SK-N-SH (cell line): ENCODE results near the gene ANKFN1. TPM values are rescaled to one million over a fixed set of nuclear protein-coding genes. Genes with fewer than 3 reads are reported as not detected.

Experiments used
- CTCF ChIA-PET: fragments of 300-600, 350-600 bp; formaldehyde crosslinking; extraction: SDS; loops from one replicate; lab custom pipeline; 2021; lab: Yijun Ruan, JAX
- POLR2A ChIA-PET: fragments of 350-600 bp; sonication (Branson Sonifier 250); formaldehyde crosslinking; extraction: SDS; loops from one replicate; lab custom pipeline; 2020; ENCODE audit warnings: antibody characterized with exemption, inconsistent platforms; lab: Yijun Ruan, JAX
- DNase-seq: peaks from one replicate; pipeline ENCODE4 v3.0.0; 2012
- H2AFZ ChIP-seq: fragments of 200-600 bp; sonication (generic); 2 replicates; pipeline ENCODE4 v1.8.1; 2016; ENCODE audit warnings: antibody characterized with exemption, mild to moderate bottlenecking, low read depth
- H3F3A ChIP-seq: fragments of 200-600 bp; sonication (generic); replicated peaks from 2 replicates; pipeline ENCODE3; 2016; ENCODE audit warnings: antibody characterized with exemption, mild to moderate bottlenecking; ENCODE audit not compliant: insufficient read depth
- H3K27ac ChIP-seq, 2 experiments: fragments of 200-500 bp in 1 of 2; fragments of 200-600 bp in 1 of 2; sonication (Bioruptor generic) in 1 of 2; sonication (generic), shearing (Covaris generic) in 1 of 2; 2 replicates each; pipeline versions ENCODE4 v1.5.1 to v1.6.1; 2014 to 2016; ENCODE audit warnings: low read depth in 2 of 2, inconsistent platforms in 1 of 2, low read length in 1 of 2, mild to moderate bottlenecking in 1 of 2, mixed read lengths in 1 of 2
- H3K27me3 ChIP-seq: fragments of 200-600 bp; sonication (generic), shearing (Covaris generic); 2 replicates; pipeline ENCODE4 v1.6.1; 2016; ENCODE audit warnings: mixed run types; ENCODE audit not compliant: insufficient read depth
- H3K36me3 ChIP-seq, 2 experiments: fragments of 200-500 bp in 1 of 2; fragments of 200-600 bp in 1 of 2; sonication (Bioruptor generic) in 1 of 2; sonication (generic) in 1 of 2; replicated peaks in 1 of 2; 2 replicates each; pipeline versions ENCODE3 to v1.5.1; 2014 to 2016; ENCODE audit warnings: low read length in 1 of 2, mild to moderate bottlenecking in 1 of 2; ENCODE audit not compliant: insufficient read depth in 2 of 2, control insufficient read depth in 1 of 2
- H3K4me1 ChIP-seq, 2 experiments: fragments of 200-500 bp in 1 of 2; fragments of 200-600 bp in 1 of 2; sonication (Bioruptor generic) in 1 of 2; sonication (generic), shearing (Covaris generic) in 1 of 2; 2 replicates each; pipeline versions ENCODE4 v1.5.1 to v1.6.1; 2014 to 2016; ENCODE audit warnings: low read depth in 1 of 2, low read length in 1 of 2, mixed run types in 1 of 2; ENCODE audit not compliant: insufficient read depth in 2 of 2, control insufficient read depth in 1 of 2
- H3K4me2 ChIP-seq: fragments of 200-600 bp; sonication (generic), shearing (Covaris generic); 2 replicates; pipeline ENCODE4 v1.6.1; 2017; ENCODE audit warnings: mixed run types
- H3K4me3 ChIP-seq, 2 experiments: fragments of 200-500 bp in 1 of 2; fragments of 200-600 bp in 1 of 2; sonication (Bioruptor generic) in 1 of 2; sonication (generic), shearing (Covaris generic) in 1 of 2; 2 replicates each; pipeline versions ENCODE4 v1.5.1 to v1.8.1; 2014 to 2016; ENCODE audit warnings: low read depth in 2 of 2, inconsistent platforms in 1 of 2, low read length in 1 of 2, mild to moderate bottlenecking in 1 of 2, mixed read lengths in 1 of 2, moderate library complexity in 1 of 2
- H3K79me2 ChIP-seq: fragments of 200-600 bp; sonication (generic); 2 replicates; pipeline ENCODE4 v1.8.1; 2017; ENCODE audit warnings: mild to moderate bottlenecking; ENCODE audit not compliant: insufficient read depth
- H3K9ac ChIP-seq: fragments of 200-600 bp; sonication (generic); 2 replicates; pipeline ENCODE4 v1.6.1; 2017; ENCODE audit warnings: mixed run types
- H3K9me2 ChIP-seq: fragments of 200-600 bp; sonication (generic); 2 replicates; pipeline ENCODE4 v1.6.1; 2017; ENCODE audit warnings: mixed run types
- H3K9me3 ChIP-seq: fragments of 200-600 bp; sonication (generic); 2 replicates; pipeline ENCODE4 v1.6.1; 2017; ENCODE audit warnings: mixed run types, mild to moderate bottlenecking, moderate library complexity
- H4K20me1 ChIP-seq: fragments of 200-600 bp; sonication (generic); 2 replicates; pipeline ENCODE4 v1.6.1; 2017; ENCODE audit warnings: mild to moderate bottlenecking, mixed run types; ENCODE audit not compliant: insufficient read depth
- JUND ChIP-seq: IDR thresholded peaks from 2 replicates; pipeline ENCODE4 v1.4.0; 2012
- NFIC ChIP-seq: IDR thresholded peaks from 2 replicates; pipeline ENCODE4 v1.4.0; 2012; ENCODE audit warnings: borderline replicate concordance
- NRF1 ChIP-seq: IDR thresholded peaks from 2 replicates; pipeline ENCODE4 v1.6.1; 2012; ENCODE audit warnings: low read depth, mild to moderate bottlenecking, low read length
- RFX5 ChIP-seq: IDR thresholded peaks from 2 replicates; pipeline ENCODE4 v1.6.1; 2012; ENCODE audit warnings: mild to moderate bottlenecking, improper control_type of control experiment, low read length
- RXRA ChIP-seq: IDR thresholded peaks from 2 replicates; pipeline ENCODE4 v1.4.0; 2012; ENCODE audit warnings: low read depth, mild to moderate bottlenecking, borderline replicate concordance
- SMC3 ChIP-seq: IDR thresholded peaks from 2 replicates; pipeline ENCODE4 v1.6.1; 2012; ENCODE audit warnings: low read depth, low read length, improper control_type of control experiment
- TEAD4 ChIP-seq: IDR thresholded peaks from 2 replicates; pipeline ENCODE4 v1.4.0; 2012; ENCODE audit warnings: mild to moderate bottlenecking, borderline replicate concordance; ENCODE audit not compliant: insufficient read depth
- YY1 ChIP-seq: IDR thresholded peaks from 2 replicates; pipeline ENCODE4 v1.4.0; 2012; ENCODE audit warnings: low read depth, mild to moderate bottlenecking
- WGBS: methylation state at CpG from one replicate; pipeline ENCODE4 v1.1.6; 2017; ENCODE audit warnings: low lambda C conversion rate; 5-methylcytosine and 5-hydroxymethylcytosine counted together
- polyA plus RNA-seq, 3 experiments: library from polyadenylated mRNA; depleted of rRNA; stranded (reverse); fragments of >200 nt; gene quantifications; 2 replicates each; pipeline ENCODE4 v1.2.3, GENCODE V29; 2012
- TF ChIP-seq, protein P1 (sequence below): IDR thresholded peaks from 2 replicates; pipeline ENCODE4 v1.6.1; 2012; ENCODE audit warnings: mild to moderate bottlenecking, low read depth, low read length, moderate library complexity
- TF ChIP-seq, protein P2 (sequence below): IDR thresholded peaks from 2 replicates; pipeline ENCODE4; 2012
- TF ChIP-seq, protein P3 (sequence below): fragments of 150-350 bp; IDR thresholded peaks from 2 replicates; pipeline ENCODE4 v1.6.1; 2017; ENCODE audit warnings: antibody characterized with exemption, low read length, low read depth, borderline replicate concordance

Gene ANKFN1
- polyA plus RNA-seq, 1 of the 3 experiments (the other 2 are of a cell fraction): 0.07 TPM

DNA sequence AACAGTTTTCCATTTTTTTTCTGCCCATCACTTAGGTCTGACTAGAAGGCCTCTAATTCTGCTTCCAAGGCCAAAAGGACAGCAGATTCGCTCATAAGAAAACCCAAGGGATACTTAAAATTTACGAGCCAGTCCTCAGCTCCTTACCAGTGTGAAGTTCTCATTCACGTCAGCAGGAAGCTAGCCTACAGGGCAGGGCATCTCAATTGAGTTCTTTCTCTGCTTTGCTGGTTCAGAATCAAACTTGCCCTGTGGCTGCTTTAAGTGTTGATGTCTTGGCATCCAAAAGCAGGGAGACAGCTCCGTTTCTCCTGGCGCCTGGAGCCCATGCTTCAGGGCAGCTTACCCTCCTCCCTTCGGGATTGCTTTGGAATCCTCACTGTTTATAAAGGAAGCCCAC is 136.0 kb downstream of the ANKFN1 start:
- H4K20me1 ChIP-seq: no peaks in the 10 kb centered on the region
- peak overlapping the region; percentile 74 for H3K4me2 ChIP-seq
- H3K9me2 ChIP-seq: no peaks in the 10 kb centered on the region
- CTCF ChIA-PET: interaction anchor here (1.2 kb wide), 1 partner anchor 11 kb away, joined by 3 read pairs; no protein-coding TSS in a partner anchor
- POLR2A ChIA-PET: no interaction called here
- no peaks in the 10 kb centered on the region for H3K36me3 ChIP-seq
- H3K9ac ChIP-seq: no peak overlapping the region
- no peak for DNase-seq
- no peaks in the 10 kb centered on the region for H3K27me3 ChIP-seq
- H2AFZ ChIP-seq: peak overlapping the region; percentile 94
- peaks cover 29% of the 10 kb centered on the region for H3F3A ChIP-seq
- no peaks in the 10 kb centered on the region for H3K9me3 ChIP-seq
- WGBS: 51% methylated on average over 6 of the region's 6 CpGs
- no peak for TF ChIP-seq TEAD4
- TF ChIP-seq NFIC: no peak
- TF ChIP-seq RFX5: no peak
- no peak for TF ChIP-seq SMC3
- TF ChIP-seq RXRA: no peak
- no peak for TF ChIP-seq NRF1
- TF ChIP-seq, protein P1, sequence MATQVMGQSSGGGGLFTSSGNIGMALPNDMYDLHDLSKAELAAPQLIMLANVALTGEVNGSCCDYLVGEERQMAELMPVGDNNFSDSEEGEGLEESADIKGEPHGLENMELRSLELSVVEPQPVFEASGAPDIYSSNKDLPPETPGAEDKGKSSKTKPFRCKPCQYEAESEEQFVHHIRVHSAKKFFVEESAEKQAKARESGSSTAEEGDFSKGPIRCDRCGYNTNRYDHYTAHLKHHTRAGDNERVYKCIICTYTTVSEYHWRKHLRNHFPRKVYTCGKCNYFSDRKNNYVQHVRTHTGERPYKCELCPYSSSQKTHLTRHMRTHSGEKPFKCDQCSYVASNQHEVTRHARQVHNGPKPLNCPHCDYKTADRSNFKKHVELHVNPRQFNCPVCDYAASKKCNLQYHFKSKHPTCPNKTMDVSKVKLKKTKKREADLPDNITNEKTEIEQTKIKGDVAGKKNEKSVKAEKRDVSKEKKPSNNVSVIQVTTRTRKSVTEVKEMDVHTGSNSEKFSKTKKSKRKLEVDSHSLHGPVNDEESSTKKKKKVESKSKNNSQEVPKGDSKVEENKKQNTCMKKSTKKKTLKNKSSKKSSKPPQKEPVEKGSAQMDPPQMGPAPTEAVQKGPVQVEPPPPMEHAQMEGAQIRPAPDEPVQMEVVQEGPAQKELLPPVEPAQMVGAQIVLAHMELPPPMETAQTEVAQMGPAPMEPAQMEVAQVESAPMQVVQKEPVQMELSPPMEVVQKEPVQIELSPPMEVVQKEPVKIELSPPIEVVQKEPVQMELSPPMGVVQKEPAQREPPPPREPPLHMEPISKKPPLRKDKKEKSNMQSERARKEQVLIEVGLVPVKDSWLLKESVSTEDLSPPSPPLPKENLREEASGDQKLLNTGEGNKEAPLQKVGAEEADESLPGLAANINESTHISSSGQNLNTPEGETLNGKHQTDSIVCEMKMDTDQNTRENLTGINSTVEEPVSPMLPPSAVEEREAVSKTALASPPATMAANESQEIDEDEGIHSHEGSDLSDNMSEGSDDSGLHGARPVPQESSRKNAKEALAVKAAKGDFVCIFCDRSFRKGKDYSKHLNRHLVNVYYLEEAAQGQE: no peak
- TF ChIP-seq JUND: no peak
- TF ChIP-seq, protein P2, sequence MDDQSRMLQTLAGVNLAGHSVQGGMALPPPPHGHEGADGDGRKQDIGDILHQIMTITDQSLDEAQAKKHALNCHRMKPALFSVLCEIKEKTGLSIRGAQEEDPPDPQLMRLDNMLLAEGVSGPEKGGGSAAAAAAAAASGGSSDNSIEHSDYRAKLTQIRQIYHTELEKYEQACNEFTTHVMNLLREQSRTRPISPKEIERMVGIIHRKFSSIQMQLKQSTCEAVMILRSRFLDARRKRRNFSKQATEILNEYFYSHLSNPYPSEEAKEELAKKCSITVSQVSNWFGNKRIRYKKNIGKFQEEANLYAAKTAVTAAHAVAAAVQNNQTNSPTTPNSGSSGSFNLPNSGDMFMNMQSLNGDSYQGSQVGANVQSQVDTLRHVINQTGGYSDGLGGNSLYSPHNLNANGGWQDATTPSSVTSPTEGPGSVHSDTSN: no peak
- TF ChIP-seq, protein P3, sequence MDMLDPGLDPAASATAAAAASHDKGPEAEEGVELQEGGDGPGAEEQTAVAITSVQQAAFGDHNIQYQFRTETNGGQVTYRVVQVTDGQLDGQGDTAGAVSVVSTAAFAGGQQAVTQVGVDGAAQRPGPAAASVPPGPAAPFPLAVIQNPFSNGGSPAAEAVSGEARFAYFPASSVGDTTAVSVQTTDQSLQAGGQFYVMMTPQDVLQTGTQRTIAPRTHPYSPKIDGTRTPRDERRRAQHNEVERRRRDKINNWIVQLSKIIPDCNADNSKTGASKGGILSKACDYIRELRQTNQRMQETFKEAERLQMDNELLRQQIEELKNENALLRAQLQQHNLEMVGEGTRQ: no peak
- TF ChIP-seq YY1: no peak
- no peaks in the 10 kb centered on the region for H3K79me2 ChIP-seq
- no peak overlapping the region for H3K4me3 ChIP-seq
- peak overlapping the region in 1 of 2 experiments; percentile 86; a peak in 1 of 4 replicates for H3K27ac ChIP-seq
- peaks cover 0 to 21% of the 10 kb centered on the region in 2 experiments; a peak in 3 of 4 replicates for H3K4me1 ChIP-seq
